KOPT-K1 (cell line): ENCODE results near the gene FRAS1.

ENCODE experiments used
- H3K27ac ChIP-seq: fragments of 200-600 bp; sonication (generic); 2 replicates; pipeline ENCODE4 v1.5.1; 2016; ENCODE audit warnings: antibody characterized with exemption, mild to moderate bottlenecking, low read depth, low read length; ENCODE audit not compliant: poor library complexity, severe bottlenecking
- H3K36me3 ChIP-seq: fragments of 200-600 bp; sonication (generic); 2 replicates; pipeline ENCODE4 v1.5.1; 2017; ENCODE audit warnings: antibody characterized with exemption, mild to moderate bottlenecking, low read length, moderate library complexity; ENCODE audit not compliant: insufficient read depth
- H3K9me3 ChIP-seq: fragments of 200-600 bp; sonication (generic); 2 replicates; pipeline ENCODE4 v1.5.1; 2017; ENCODE audit warnings: antibody characterized with exemption, low read length, mild to moderate bottlenecking; ENCODE audit not compliant: insufficient read depth, poor library complexity, severe bottlenecking

FRAS1 gene

DNA sequence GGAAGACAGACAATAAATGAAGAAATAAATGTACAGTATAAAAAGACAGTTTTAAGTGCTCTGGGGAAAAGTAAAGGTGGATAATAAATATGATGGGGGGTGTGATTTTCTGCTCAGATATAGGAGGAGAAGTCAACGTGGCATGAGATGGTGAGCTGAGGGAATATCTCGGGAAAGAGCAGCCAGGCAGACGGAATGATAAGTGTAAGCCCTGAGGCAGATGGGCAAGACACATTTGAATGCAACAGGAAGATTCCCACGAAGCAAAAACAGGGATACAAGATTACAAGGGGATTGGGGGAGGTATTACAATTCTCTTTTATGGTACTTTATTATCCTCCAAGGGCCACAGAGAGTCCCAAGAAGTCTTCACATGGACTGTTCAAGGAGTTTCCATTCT, 505.6 kb downstream of the FRAS1 start:
- Histone ChIP-seq H3K36me3 (no peaks in the 10 kb centered on the region), H3K27ac (no peak overlapping the region)

DNA sequence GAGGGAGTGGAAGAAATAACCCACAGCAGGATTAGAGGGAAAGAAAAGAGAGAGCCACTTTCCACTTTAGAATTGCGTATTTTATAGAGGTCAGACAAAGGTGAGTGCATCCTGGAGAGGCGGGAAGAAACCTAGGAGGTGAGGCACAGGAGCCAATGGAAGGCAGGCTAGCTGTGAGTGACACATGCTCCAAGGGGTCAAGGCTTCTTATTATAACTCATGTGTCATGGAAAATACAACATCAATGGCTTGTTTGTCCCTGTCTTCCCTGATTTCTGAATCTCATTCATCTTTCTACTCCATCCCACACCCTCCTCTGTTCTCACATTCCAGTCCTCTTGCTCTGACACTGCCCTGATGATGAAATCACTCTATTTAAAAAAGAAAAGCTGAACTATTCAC, 508.8 kb downstream of the FRAS1 start:
- Histone ChIP-seq H3K27ac (no peak overlapping the region), H3K9me3 (no peaks in the 10 kb centered on the region), H3K36me3 (no peaks in the 10 kb centered on the region)

More for the DNA sequence above, 505.6 kb downstream of the FRAS1 start:
- H3K9me3 ChIP-seq, result no peaks in the 10 kb centered on the region

DNA sequence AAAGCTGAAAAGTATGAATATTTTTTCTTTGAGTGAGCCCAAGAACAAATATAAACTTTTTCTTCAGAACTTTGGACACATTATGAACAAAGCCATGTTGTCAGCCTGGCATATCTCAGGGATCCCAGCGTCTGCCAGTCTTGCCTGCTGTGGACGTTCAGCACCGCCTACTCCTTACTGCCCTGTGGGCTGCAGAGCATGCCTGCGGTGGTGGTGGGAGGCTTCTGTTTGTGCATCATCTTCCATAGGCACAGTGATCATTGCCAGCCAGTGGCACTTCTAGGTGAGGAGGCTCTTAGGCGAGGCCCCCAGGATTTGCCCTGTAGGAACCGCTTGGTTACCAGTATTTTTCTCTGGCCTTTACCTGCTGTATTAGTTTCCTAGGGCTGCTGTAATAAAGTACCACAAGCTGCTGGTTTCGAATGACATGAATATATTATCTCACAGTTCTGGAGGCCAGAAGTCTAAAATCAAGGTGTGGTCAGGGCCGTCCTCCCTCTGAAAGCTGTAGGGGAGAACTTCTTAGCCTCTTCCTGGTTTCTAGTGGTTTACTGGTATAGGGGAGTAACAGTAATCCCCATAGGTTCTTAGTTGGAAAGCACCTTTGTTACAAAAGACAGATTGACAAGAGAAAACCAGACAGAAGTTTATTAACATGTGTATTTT, 509.8 kb downstream of the FRAS1 start:
- Histone ChIP-seq H3K27ac (no peak overlapping the region), H3K9me3 (no peaks in the 10 kb centered on the region), H3K36me3 (no peaks in the 10 kb centered on the region)

DNA sequence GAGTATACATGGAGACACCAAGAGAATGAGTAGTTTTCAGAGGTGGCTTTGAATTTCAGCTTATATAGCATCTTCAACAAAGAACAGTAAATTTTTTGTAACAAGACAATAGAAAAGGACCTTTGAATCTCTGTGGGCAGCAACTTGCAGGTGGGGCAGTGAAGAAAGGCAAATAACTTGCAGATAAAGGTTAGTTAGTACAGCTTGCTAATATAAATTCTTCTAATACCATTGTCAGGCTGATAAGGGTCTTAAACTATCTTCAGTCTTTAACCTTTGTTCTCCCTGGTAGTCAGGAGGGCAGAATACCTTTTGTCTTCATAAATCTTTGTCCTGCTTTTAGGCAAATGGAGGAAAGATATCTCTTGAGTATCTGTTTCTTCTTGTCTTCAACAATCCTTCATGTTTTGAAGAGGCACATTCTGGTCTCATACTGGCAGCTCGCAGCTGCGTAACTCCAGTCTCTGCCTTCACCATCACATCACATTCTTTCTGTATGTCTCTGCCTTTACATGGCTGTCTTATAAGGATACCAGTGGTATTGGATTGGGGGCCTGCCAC, 510.5 kb downstream of the FRAS1 start:
- Histone ChIP-seq H3K27ac (no peak overlapping the region), H3K9me3 (no peaks in the 10 kb centered on the region), H3K36me3 (no peaks in the 10 kb centered on the region)

DNA sequence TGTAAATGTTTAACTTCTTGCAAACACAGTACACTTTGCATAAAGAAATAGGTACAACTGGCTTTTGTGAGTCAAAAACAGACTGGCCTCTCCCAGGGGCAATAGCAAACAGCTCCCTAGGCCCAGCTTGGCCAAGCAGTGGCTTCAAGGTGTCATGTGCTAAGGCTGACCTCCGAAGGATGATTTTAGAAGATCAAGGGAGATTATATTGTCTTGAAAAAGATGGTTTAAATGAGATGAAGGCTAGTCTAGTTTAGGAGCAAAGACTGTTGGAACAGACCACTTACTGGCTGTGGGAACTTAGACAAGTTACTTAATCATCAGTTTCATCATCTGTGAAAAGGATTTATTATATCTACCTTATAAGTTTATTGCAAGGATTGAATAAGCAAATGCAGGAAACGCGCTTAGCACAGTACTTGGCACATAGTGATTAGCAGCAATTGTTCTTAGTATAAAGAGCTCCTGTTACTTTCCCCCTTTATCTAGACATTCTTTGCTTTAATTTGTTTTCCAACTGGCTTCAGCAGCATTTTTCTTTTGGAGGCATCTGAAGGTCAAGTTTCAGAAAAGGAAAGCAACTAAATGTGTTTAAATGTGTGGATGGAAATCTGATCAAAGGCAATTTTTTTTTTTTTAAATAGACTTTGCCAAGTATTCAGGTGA, 511.6 kb downstream of the FRAS1 start:
- Histone ChIP-seq H3K36me3 (no peaks in the 10 kb centered on the region), H3K27ac (no peak overlapping the region), H3K9me3 (no peaks in the 10 kb centered on the region)

DNA sequence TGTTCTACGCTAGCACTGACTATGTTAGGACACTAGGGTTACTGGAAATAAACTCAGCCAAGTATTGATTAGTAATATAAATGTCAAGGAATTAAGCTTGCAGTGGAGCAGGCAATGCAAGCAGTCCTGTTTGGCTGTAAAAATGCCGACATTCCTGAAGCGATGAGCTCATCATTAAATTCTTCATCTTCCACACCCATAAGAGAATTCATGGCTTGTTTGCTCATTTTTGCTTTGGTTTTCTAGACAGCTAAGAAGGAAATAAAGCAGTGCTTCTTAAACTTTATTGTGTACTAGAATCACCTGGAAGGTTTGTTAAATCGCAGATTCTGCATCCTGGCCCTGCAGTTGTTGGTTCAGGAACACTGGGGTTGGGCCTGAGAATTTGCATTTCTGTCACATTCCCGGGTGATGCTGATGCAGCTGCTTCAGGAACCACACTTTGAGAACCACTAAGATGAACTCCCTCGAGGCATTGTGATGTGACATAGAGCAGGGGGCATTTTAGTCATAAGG, 512.2 kb downstream of the FRAS1 start:
- H3K36me3 ChIP-seq, result no peaks in the 10 kb centered on the region
- H3K9me3 ChIP-seq, result no peaks in the 10 kb centered on the region
- no peak overlapping the region for H3K27ac ChIP-seq

DNA sequence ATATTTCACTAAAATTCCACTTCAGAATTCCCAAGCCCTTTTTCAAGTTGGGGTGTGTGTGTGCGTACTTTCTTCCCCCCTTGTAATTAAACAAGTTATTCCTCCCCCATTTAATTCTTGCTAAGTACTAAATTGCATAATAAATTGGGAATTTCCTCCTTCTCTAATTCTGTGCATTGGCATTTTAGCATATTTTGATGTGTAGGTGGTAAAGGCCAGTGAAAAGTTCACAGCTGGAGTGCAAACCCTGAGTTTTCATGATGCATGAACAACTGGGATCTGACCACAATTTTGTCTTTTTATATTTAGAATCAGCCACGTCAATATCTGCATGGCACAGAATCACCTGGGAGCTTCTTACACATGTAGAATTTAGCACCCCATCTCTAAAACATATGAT, 513.0 kb downstream of the FRAS1 start:
- no peaks in the 10 kb centered on the region for H3K36me3 ChIP-seq
- no peak overlapping the region for H3K27ac ChIP-seq
- H3K9me3 ChIP-seq, result no peaks in the 10 kb centered on the region

- no peak overlapping the region for H3K27ac ChIP-seq
- H3K9me3 ChIP-seq, result no peaks in the 10 kb centered on the region
- no peaks in the 10 kb centered on the region for H3K36me3 ChIP-seq
Measured at GRCh38 chr4:78571804-78572203, 514.7 kb downstream of the FRAS1 start.

DNA sequence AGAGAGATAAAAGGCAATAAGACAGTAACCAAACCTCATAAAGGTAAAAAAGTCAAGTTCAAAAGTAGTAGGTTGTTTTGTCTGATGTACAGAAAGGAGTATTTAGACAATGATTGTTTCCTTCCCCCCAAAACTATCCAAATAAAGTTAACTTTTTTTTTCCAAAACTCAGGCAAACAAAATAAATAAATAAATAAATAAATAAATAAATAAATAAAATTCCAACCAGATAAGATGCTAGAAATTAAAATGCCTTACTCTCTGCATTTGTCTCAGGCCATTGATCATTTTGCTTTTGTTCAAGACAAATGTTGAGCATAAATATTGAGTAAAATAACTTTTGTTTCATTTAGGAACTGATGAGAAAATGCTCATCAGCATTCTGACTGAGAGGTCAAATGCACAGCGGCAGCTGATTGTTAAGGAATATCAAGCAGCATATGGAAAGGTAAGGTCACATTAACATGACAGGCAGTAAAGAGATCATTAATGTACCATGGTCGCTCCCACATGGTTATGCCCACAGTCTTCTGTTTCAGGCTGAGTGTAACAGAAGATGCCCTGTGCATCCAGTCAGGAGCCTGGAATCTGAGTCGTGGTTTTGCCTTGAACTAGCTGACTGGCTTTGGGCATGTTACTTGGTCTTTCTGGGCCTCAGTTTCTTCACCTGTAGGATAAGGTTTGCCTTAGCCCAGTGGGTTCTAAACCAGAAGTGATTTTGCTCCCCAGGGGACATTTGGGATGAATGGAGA, 521.7 kb downstream of the FRAS1 start:
- Histone ChIP-seq H3K9me3 (no peaks in the 10 kb centered on the region), H3K27ac (no peak overlapping the region), H3K36me3 (no peaks in the 10 kb centered on the region)

DNA sequence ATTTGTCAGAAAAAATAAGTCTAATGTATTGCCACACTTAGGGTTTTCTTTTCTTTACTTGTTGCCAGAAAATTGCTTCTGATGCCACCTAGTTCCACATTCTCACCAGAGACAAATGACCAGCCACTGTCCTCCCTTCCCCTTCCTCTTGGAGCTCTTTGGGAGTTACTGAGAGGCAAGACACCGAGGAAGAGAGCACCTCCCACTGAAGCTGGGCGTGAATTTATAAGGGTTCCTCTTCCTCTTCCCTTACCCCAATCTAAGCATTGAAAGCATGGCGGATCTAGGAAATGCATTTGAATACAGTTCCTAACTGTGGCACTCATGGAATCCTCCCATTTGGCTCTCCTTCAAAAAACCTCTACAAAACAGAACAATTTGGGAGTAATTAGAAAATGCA, 524.5 kb downstream of the FRAS1 start:
- no peaks in the 10 kb centered on the region for H3K9me3 ChIP-seq
- H3K36me3 ChIP-seq, result no peaks in the 10 kb centered on the region
- H3K27ac ChIP-seq, result no peak overlapping the region

DNA sequence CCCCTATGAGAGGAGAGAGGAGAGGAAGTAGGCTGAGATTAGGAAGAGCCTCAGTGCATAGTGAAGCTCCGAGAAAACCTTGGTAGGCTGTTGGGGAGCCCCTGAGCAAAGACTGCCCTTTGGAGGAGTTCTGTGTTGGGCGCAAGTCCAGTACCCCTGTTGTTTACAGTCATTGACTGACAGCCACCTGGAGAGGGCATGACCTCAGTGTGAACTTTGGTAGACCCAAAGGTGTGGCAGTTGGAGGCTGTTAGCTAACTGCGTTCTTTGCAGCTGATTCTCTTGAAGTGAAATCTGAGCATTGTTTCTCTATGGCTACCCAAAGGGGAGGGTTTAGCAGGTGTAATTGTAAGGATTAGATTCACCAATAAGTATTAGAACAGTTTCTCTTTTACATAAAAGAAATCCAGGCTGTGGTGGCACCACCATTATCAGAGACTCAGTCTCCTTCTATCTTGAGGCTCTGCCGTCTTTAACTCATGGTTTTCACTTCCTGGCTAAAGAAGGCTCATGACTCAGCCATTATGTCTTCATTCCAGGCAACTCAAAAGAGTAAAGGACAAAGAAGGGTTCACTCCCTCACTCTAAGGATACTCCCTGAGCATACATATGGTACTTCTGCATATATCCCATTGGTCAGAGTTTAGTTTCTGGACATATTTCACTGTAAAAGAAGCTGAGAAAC, 527.9 kb downstream of the FRAS1 start:
- Histone ChIP-seq H3K9me3 (no peaks in the 10 kb centered on the region), H3K36me3 (no peaks in the 10 kb centered on the region), H3K27ac (no peak overlapping the region)

DNA sequence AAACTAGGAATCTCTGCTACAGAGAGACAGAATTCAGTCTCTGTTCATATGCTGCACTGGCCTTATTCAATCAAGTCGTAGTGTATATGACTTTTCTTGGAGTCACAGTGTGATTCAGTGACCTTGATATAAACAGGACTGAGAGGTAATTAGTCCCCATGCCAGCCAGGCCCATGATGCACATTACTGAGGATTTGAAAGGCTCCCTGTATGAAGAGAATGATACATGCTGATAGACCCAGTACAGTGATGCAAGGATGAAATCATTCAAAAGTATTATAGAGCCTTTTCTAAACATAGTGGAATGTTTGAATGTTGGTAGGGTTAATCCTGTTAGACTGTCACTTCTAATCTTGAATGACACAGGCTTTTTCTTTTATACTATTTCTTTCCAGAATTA, 528.5 kb downstream of the FRAS1 start:
- no peaks in the 10 kb centered on the region for H3K9me3 ChIP-seq
- no peak overlapping the region for H3K27ac ChIP-seq
- no peaks in the 10 kb centered on the region for H3K36me3 ChIP-seq

DNA sequence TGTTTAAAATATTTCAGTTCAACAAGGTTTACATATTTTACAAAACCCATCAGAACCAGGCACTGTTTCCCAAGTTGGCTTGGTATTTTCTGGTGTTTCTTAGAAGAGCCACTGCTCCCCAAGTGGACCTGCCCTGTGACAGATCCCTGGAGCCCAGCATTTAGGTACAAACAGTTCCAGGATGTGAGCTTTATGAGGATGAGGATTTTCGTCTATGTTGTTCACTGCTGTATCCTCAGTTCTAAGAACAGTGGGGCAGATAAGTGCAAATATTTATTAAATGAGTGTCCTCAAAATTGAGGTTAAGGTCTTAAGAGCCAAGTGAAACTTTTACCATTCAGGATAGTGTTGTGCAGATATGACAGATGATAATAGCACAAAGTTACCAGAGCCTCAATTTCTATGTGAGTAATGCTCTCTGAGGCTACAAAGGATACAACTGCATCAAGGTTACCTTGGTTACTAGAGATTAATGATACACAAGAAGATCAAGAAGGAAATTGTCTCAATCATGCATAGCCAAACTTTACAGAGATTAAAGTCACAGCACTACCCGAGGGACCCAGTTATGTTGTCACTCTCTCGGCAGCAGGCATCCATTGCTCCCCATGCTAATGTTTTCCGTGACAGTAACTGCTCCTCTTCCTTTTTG, 531.9 kb downstream of the FRAS1 start:
- no peak overlapping the region for H3K27ac ChIP-seq
- no peaks in the 10 kb centered on the region for H3K36me3 ChIP-seq
- H3K9me3 ChIP-seq, result no peaks in the 10 kb centered on the region

- H3K9me3 ChIP-seq, result no peaks in the 10 kb centered on the region
- no peak overlapping the region for H3K27ac ChIP-seq
- no peaks in the 10 kb centered on the region for H3K36me3 ChIP-seq
Measured at GRCh38 chr4:78591404-78591803, 534.3 kb downstream of the FRAS1 start.
